ENCODE measurements around the gene HMGCS2.
A peak's percentile ranks its signal among the peaks of the same experiment; 100 is the strongest.
"Not testable (repeated sequence)": the region's sequence is repeated elsewhere in the genome, so short reads cannot be mapped to it uniquely, and the experiment has no call there.

Gene HMGCS2

DNA sequence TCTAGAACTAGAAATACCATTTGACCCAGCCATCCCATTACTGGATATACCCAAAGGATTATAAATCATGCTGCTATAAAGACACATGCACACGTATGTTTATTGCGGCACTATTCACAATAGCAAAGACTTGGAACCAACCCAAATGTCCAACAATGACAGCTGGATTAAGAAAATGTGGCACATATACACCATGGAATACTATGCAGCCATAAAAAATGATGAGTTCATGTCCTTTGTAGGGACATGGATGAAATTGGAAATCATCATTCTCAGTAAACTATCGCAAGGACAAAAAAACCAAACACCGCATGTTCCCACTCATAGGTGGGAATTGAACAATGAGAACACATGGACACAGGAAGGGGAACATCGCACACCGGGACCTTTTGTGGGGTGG lies 62.1 kb downstream of the HMGCS2 start:
- not testable (repeated sequence) for H3K36me3 ChIP-seq (ENCODE audit: control insufficient read depth, insufficient read depth, low read length, severe bottlenecking); H3K4me1 ChIP-seq (ENCODE audit: control insufficient read depth, insufficient read depth, low read length); H3K9ac ChIP-seq (ENCODE audit: low read length); DNase-seq (ENCODE audit: low read depth); H3K9me3 ChIP-seq (ENCODE audit: control insufficient read depth, low read length); H3K4me3 ChIP-seq (ENCODE audit: low read length); H3K27me3 ChIP-seq (replicated peaks; ENCODE audit: control insufficient read depth, insufficient read depth, low read length)

DNA sequence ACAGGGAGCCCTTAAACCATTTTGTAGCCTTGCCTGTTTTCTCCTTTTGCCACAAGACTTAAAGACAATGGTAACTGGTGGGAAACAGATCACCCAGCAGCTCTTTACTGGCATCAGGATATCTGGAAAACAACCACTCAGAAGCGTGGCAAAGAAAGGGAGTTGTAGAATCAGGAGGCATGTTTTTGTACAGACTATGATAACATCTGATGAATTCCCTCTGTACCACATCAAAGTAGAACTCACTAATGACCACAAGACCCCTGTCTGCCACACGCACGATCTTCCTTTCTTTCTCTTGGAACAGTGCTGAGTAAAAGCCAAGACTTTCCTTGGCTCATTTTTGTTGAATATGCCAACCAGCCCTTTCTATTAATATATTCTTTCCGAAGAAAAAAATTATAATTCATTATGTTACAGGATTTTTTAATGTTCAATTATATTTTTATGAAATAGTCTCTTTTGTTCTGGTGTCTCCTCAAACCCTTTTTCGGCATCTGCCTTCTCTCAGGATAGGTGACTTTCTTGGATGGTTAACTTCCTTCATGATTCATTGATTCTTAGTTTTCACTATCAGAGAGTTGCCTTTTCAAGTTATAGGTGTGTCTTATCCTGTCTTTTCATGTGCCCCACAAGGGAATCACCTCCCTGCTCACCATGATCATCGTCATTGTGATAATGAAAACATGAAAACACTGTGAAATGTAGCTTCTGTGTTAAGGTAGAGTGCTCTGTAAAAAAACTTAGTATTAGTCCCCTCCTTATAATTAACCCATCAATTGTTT lies 64.8 kb downstream of the HMGCS2 start:
- Histone ChIP-seq H3K9me3 (ENCODE audit: control insufficient read depth, low read length) (peaks cover 10% of the 10 kb centered on the region), H3K9ac (ENCODE audit: low read length) (no peak overlapping the region), H3K4me3 (ENCODE audit: low read length) (no peak overlapping the region), H3K4me1 (ENCODE audit: control insufficient read depth, insufficient read depth, low read length) (no peaks in the 10 kb centered on the region), H3K36me3 (ENCODE audit: control insufficient read depth, insufficient read depth, low read length, severe bottlenecking) (no peaks in the 10 kb centered on the region), H3K27me3 (replicated peaks; ENCODE audit: control insufficient read depth, insufficient read depth, low read length) (no peaks in the 10 kb centered on the region)
- no peak for DNase-seq (ENCODE audit: low read depth)

DNA sequence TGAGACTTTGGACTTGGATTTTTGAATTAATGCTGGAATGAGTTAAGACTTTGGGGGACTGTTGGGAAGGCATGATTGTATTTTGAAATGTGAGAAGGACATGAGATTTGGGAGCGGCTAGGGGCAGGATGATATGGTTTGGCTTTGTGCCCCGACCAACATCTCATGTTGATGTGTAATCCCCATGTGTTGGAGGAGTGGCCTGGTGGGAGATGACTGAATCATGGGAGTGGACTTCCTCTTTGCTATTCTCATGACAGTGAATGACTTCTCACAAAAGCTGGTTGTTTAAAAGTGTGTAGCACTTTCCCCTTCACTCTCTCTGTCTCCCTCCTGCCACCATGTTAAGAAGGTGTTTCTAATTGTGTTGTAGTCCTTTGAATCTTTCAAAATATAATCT lies 66.3 kb downstream of the HMGCS2 start:
- peak; percentile 27 for DNase-seq (ENCODE audit: low read depth)
- Histone ChIP-seq H3K9me3 (ENCODE audit: control insufficient read depth, low read length) (peaks cover 10% of the 10 kb centered on the region), H3K9ac (ENCODE audit: low read length) (no peak overlapping the region), H3K4me3 (ENCODE audit: low read length) (no peak overlapping the region), H3K36me3 (ENCODE audit: control insufficient read depth, insufficient read depth, low read length, severe bottlenecking) (no peaks in the 10 kb centered on the region), H3K4me1 (ENCODE audit: control insufficient read depth, insufficient read depth, low read length) (no peaks in the 10 kb centered on the region), H3K27me3 (replicated peaks; ENCODE audit: control insufficient read depth, insufficient read depth, low read length) (no peaks in the 10 kb centered on the region)

DNA sequence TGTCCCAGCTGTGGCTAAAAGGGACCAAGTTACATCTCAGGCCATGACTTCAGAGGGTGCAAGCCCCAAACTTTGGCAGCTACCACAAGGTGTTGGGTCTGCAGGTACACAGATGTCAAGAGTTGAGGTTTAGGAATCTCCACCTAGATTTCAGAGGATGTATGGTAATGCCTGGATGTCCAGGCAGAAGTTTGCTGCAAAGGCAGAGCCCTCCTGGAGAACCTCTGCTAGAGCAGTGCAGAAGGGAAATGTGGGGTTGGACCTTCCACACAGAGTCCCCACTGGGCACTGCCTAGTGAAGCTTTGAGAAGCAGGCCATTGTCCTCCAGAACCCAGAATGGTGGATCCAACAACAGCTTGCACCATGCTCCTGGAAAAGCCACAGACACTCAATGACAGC lies 67.0 kb downstream of the HMGCS2 start:
- Histone ChIP-seq H3K4me3 (ENCODE audit: low read length) (no peak overlapping the region), H3K9ac (ENCODE audit: low read length) (no peak overlapping the region), H3K4me1 (ENCODE audit: control insufficient read depth, insufficient read depth, low read length) (no peaks in the 10 kb centered on the region), H3K27me3 (replicated peaks; ENCODE audit: control insufficient read depth, insufficient read depth, low read length) (no peaks in the 10 kb centered on the region), H3K36me3 (ENCODE audit: control insufficient read depth, insufficient read depth, low read length, severe bottlenecking) (no peaks in the 10 kb centered on the region), H3K9me3 (ENCODE audit: control insufficient read depth, low read length) (peaks cover 10% of the 10 kb centered on the region)
- no peak for DNase-seq (ENCODE audit: low read depth)

DNA sequence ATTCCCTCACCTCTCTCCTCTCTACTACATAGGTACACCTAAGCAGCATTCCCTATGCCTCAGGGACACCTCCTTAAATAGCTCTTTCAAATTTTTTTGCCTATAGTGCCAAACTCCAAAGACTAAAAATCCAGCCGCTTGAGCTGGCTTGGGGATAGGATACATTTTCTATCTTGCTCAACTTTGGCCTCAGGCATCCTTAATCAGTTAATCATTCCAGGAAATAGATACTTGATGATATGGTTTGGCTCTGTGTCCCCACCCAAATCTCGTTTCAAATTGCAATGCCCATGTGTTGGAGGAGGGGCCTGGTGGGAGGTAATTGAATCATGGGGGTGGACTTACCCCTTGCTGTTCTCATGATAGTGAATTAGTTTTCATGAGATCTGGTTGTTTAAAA lies 68.4 kb downstream of the HMGCS2 start:
- no peak overlapping the region for H3K4me3 ChIP-seq (ENCODE audit: low read length)
- H3K9ac ChIP-seq (ENCODE audit: low read length), result no peak overlapping the region
- H3K36me3 ChIP-seq (ENCODE audit: control insufficient read depth, insufficient read depth, low read length, severe bottlenecking), result no peaks in the 10 kb centered on the region
- no peaks in the 10 kb centered on the region for H3K4me1 ChIP-seq (ENCODE audit: control insufficient read depth, insufficient read depth, low read length)
- no peaks in the 10 kb centered on the region for H3K27me3 ChIP-seq (replicated peaks; ENCODE audit: control insufficient read depth, insufficient read depth, low read length)
- DNase-seq (ENCODE audit: low read depth), result no peak
- H3K9me3 ChIP-seq (ENCODE audit: control insufficient read depth, low read length), result peaks cover 10% of the 10 kb centered on the region

Data from adipocyte (in vitro differentiated cells).